GM23338 (cell line): Measurements from ENCODE around the gene PITHD1. TPM values are rescaled to one million over a fixed set of nuclear protein-coding genes. Genes with fewer than 3 reads are reported as not detected.

ENCODE experiments used
- ATAC-seq: fragments of 200-7000 bp; cut with Tn5 transposase; 3 replicates; pipeline ENCODE4 v1.9.1; 2020
- DNase-seq: peaks from one replicate; pipeline ENCODE4 v3.0.0-alpha.2; 2015; ENCODE audit warnings: low spot score
- H2AFZ ChIP-seq: fragments of 200-600 bp; sonication (generic); 2 replicates; pipeline ENCODE4 v1.8.0; 2016; ENCODE audit warnings: antibody characterized with exemption, mild to moderate bottlenecking, moderate library complexity
- H3F3A ChIP-seq: fragments of 200-600 bp; sonication (generic); replicated peaks from 2 replicates; pipeline ENCODE4 v1.8.0; 2017; ENCODE audit warnings: antibody characterized with exemption, mixed run types, low read depth
- H3K27ac ChIP-seq: fragments of 200-600 bp; sonication (generic); 2 replicates; pipeline ENCODE4 v1.6.1; 2016; ENCODE audit warnings: low read depth
- H3K27me3 ChIP-seq: fragments of 200-600 bp; sonication (generic); 2 replicates; pipeline ENCODE4 v1.8.0; 2016; ENCODE audit warnings: mild to moderate bottlenecking, mixed run types, moderate library complexity; ENCODE audit not compliant: insufficient read depth
- H3K36me3 ChIP-seq: fragments of 200-600 bp; sonication (generic); 2 replicates; pipeline ENCODE4 v1.8.0; 2016; ENCODE audit warnings: mild to moderate bottlenecking; ENCODE audit not compliant: insufficient read depth
- H3K4me1 ChIP-seq: fragments of 200-600 bp; sonication (generic); 2 replicates; pipeline ENCODE4 v1.8.0; 2016; ENCODE audit warnings: mild to moderate bottlenecking, moderate library complexity; ENCODE audit not compliant: insufficient read depth
- H3K4me2 ChIP-seq: fragments of 200-600 bp; sonication (generic); 2 replicates; pipeline ENCODE4 v1.7.1; 2017; ENCODE audit warnings: mixed run types
- H3K4me3 ChIP-seq: fragments of 200-600 bp; sonication (generic); 2 replicates; pipeline ENCODE4 v1.6.1; 2016; ENCODE audit warnings: mixed run types
- H3K79me2 ChIP-seq: fragments of 200-600 bp; sonication (generic); replicated peaks from 2 replicates; pipeline ENCODE4 v1.8.0; 2017; ENCODE audit warnings: mild to moderate bottlenecking; ENCODE audit not compliant: insufficient read depth
- H3K9me2 ChIP-seq: fragments of 200-600 bp; sonication (generic); 2 replicates; pipeline ENCODE4 v1.8.0; 2017; ENCODE audit not compliant: insufficient read depth
- H4K20me1 ChIP-seq: fragments of 200-600 bp; sonication (generic); replicated peaks from 2 replicates; pipeline ENCODE4 v1.8.0; 2017; ENCODE audit warnings: mild to moderate bottlenecking; ENCODE audit not compliant: insufficient read depth
- H3K27ac Mint-ChIP-seq: 2 replicates; pipeline ENCODE4 v1.8.0; 2020; ENCODE audit warnings: inconsistent platforms, mild to moderate bottlenecking, moderate library complexity, mixed read lengths
- H3K27me3 Mint-ChIP-seq: 3 replicates; pipeline ENCODE4 v1.8.0; 2022; ENCODE audit warnings: low read depth, mild to moderate bottlenecking, moderate library complexity, mixed read lengths, inconsistent platforms; ENCODE audit not compliant: insufficient read depth, poor library complexity
- H3K36me3 Mint-ChIP-seq: 3 replicates; pipeline ENCODE4 v1.8.0; 2021; ENCODE audit warnings: low read depth, mild to moderate bottlenecking, inconsistent platforms, moderate library complexity, mixed read lengths
- H3K4me1 Mint-ChIP-seq: 3 replicates; pipeline ENCODE4 v1.8.0; 2020; ENCODE audit warnings: mild to moderate bottlenecking, inconsistent platforms, mixed read lengths
- H3K4me3 Mint-ChIP-seq: 3 replicates; pipeline ENCODE4 v1.8.0; 2021; ENCODE audit warnings: moderate library complexity, mild to moderate bottlenecking, inconsistent platforms, mixed read lengths
- H3K9me3 Mint-ChIP-seq: 3 replicates; pipeline ENCODE4 v1.8.0; 2020; ENCODE audit warnings: moderate library complexity, mild to moderate bottlenecking, inconsistent platforms, mixed read lengths
- CREB1 ChIP-seq: fragments of 250-450 bp; sonication (Bioruptor Pico); IDR thresholded peaks from 2 replicates; pipeline ENCODE4 v1.5.0; 2020; ENCODE audit warnings: low read depth, mild to moderate bottlenecking, moderate library complexity
- EZH2 ChIP-seq: fragments of 200-600 bp; sonication (generic); IDR thresholded peaks from one replicate; pipeline ENCODE4 v1.8.0; 2017; ENCODE audit warnings: antibody characterized with exemption, mild to moderate bottlenecking, low read depth; ENCODE audit not compliant: unreplicated experiment
- EZH2phosphoT487 ChIP-seq: fragments of 200-600 bp; sonication (generic); IDR thresholded peaks from one replicate; pipeline ENCODE4 v1.8.1; 2018; ENCODE audit warnings: antibody characterized with exemption; ENCODE audit not compliant: unreplicated experiment
- JUNB ChIP-seq: IDR thresholded peaks from one replicate; pipeline ENCODE4 v1.6.1; 2016; ENCODE audit warnings: antibody characterized with exemption; ENCODE audit not compliant: unreplicated experiment
- NANOG ChIP-seq: IDR thresholded peaks from 2 replicates; pipeline ENCODE4 v1.6.1; 2016; ENCODE audit warnings: antibody characterized with exemption, borderline replicate concordance
- POLR2AphosphoS5 ChIP-seq: IDR thresholded peaks from 2 replicates; pipeline ENCODE4 v1.6.1; 2016; ENCODE audit warnings: antibody characterized with exemption, low read depth
- STAT1 ChIP-seq: IDR thresholded peaks from one replicate; pipeline ENCODE4 v1.6.1; 2016; ENCODE audit warnings: antibody characterized with exemption; ENCODE audit not compliant: unreplicated experiment
- ZNF114 ChIP-seq: fragments of 250-450 bp; sonication (Bioruptor Pico); IDR thresholded peaks from 2 replicates; pipeline ENCODE4 v1.5.0; 2020; ENCODE audit warnings: mild to moderate bottlenecking, moderate library complexity
- ZNF331 ChIP-seq: fragments of 250-450 bp; sonication (Bioruptor Pico); IDR thresholded peaks from 2 replicates; pipeline ENCODE4 v1.5.0; 2020; ENCODE audit warnings: low read depth, mild to moderate bottlenecking, moderate library complexity
- polyA plus RNA-seq: library from polyadenylated mRNA; unstranded; fragments of >200 nt; fragmentation: Nextera tagmentation; extraction: Ambion mirVana; gene quantifications from 2 replicates; pipeline ENCODE4 v1.2.1, GENCODE V29; 2016
- total RNA-seq: library from RNA; depleted of rRNA; stranded (reverse); fragments of >200 nt; shearing (Covaris generic); gene quantifications from 2 replicates; pipeline ENCODE4 v1.2.3, GENCODE V29; 2014
- TF ChIP-seq, protein P1 (sequence below): fragments of 250-450 bp; sonication (Bioruptor Pico); IDR thresholded peaks from 2 replicates; pipeline ENCODE4 v1.5.0; 2020; ENCODE audit warnings: mild to moderate bottlenecking, moderate library complexity
- TF ChIP-seq, protein P2 (sequence below), 2 experiments: fragments of 200-600 bp in 1 of 2; sonication (generic) in 1 of 2; conservative IDR thresholded peaks; 2 replicates each; pipeline versions ENCODE4 v1.5.1 to v1.6.1; 2016 to 2017; ENCODE audit warnings: antibody characterized with exemption in 2 of 2, low read depth in 2 of 2, mild to moderate bottlenecking in 2 of 2, moderate library complexity in 1 of 2
- TF ChIP-seq, protein P3 (sequence below): IDR thresholded peaks from 2 replicates; pipeline ENCODE4 v1.6.1; 2016; ENCODE audit warnings: antibody characterized with exemption
- TF ChIP-seq, protein P4 (sequence below): IDR thresholded peaks from one replicate; pipeline ENCODE4 v1.6.1; 2018; ENCODE audit warnings: antibody characterized with exemption; ENCODE audit not compliant: unreplicated experiment

The PITHD1 gene
- total and polyA plus RNA-seq, 2 experiments from 2014 or later = 52.9 to 99.0 TPM

DNA sequence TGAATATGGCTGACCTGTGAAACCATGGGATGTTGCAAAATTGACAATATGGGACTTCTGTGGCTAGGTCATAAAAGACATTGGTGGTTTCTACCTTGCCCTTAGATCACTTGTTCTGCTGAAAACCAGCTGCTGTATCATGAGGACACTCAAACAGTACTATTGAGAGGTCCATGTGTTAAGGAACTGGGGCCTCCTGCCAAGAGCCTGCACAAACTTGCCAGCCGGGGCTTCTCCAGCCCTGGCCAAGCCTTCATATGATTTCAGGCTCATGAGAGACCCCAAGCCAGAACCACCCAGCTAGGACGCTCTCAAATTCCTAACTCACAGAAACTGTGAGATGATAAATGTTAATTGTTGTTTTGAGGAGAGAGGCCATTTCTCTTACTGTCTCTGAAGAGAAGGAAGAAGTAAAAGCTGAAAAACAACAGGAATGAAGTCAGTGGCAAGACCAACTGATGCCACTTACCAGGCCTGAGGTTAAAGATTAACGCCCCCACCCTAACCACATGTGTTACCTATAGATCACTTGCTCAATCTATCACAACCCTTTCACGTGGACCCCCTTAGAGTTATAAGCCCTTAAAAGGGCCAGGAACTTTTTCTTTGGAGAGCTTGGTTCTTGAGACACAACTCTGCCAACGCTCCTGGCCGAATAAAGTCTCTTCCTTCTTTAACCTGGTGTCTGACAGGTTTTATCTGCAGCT, 3.9 kb upstream of the PITHD1 start:
- Mint-ChIP-seq H3K4me1 (peaks cover 6% of the 10 kb centered on the region), H3K27me3 (peaks cover 4% of the 10 kb centered on the region), H3K36me3 (peaks cover 3% of the 10 kb centered on the region; the same call in 2 of the 3 replicates), H3K27ac (no peak overlapping the region), H3K9me3 (no peaks in the 10 kb centered on the region), H3K4me3 (no peak overlapping the region)
- no peak for TF ChIP-seq ZNF331 (CRISPR knock-in tag)
- TF ChIP-seq, protein P1, sequence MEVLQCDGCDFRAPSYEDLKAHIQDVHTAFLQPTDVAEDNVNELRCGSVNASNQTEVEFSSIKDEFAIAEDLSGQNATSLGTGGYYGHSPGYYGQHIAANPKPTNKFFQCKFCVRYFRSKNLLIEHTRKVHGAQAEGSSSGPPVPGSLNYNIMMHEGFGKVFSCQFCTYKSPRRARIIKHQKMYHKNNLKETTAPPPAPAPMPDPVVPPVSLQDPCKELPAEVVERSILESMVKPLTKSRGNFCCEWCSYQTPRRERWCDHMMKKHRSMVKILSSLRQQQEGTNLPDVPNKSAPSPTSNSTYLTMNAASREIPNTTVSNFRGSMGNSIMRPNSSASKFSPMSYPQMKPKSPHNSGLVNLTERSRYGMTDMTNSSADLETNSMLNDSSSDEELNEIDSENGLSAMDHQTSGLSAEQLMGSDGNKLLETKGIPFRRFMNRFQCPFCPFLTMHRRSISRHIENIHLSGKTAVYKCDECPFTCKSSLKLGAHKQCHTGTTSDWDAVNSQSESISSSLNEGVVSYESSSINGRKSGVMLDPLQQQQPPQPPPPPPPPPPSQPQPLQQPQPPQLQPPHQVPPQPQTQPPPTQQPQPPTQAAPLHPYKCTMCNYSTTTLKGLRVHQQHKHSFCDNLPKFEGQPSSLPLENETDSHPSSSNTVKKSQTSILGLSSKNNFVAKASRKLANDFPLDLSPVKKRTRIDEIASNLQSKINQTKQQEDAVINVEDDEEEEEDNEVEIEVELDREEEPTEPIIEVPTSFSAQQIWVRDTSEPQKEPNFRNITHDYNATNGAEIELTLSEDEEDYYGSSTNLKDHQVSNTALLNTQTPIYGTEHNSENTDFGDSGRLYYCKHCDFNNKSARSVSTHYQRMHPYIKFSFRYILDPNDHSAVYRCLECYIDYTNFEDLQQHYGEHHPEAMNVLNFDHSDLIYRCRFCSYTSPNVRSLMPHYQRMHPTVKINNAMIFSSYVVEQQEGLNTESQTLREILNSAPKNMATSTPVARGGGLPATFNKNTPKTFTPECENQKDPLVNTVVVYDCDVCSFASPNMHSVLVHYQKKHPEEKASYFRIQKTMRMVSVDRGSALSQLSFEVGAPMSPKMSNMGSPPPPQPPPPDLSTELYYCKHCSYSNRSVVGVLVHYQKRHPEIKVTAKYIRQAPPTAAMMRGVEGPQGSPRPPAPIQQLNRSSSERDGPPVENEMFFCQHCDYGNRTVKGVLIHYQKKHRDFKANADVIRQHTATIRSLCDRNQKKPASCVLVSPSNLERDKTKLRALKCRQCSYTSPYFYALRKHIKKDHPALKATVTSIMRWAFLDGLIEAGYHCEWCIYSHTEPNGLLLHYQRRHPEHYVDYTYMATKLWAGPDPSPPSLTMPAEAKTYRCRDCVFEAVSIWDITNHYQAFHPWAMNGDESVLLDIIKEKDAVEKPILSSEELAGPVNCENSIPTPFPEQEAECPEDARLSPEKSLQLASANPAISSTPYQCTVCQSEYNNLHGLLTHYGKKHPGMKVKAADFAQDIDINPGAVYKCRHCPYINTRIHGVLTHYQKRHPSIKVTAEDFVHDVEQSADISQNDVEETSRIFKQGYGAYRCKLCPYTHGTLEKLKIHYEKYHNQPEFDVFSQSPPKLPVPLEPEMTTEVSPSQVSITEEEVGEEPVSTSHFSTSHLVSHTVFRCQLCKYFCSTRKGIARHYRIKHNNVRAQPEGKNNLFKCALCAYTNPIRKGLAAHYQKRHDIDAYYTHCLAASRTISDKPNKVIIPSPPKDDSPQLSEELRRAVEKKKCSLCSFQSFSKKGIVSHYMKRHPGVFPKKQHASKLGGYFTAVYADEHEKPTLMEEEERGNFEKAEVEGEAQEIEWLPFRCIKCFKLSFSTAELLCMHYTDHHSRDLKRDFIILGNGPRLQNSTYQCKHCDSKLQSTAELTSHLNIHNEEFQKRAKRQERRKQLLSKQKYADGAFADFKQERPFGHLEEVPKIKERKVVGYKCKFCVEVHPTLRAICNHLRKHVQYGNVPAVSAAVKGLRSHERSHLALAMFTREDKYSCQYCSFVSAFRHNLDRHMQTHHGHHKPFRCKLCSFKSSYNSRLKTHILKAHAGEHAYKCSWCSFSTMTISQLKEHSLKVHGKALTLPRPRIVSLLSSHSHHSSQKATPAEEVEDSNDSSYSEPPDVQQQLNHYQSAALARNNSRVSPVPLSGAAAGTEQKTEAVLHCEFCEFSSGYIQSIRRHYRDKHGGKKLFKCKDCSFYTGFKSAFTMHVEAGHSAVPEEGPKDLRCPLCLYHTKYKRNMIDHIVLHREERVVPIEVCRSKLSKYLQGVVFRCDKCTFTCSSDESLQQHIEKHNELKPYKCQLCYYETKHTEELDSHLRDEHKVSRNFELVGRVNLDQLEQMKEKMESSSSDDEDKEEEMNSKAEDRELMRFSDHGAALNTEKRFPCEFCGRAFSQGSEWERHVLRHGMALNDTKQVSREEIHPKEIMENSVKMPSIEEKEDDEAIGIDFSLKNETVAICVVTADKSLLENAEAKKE (CRISPR knock-in tag) = no peak
- TF ChIP-seq, protein P2, sequence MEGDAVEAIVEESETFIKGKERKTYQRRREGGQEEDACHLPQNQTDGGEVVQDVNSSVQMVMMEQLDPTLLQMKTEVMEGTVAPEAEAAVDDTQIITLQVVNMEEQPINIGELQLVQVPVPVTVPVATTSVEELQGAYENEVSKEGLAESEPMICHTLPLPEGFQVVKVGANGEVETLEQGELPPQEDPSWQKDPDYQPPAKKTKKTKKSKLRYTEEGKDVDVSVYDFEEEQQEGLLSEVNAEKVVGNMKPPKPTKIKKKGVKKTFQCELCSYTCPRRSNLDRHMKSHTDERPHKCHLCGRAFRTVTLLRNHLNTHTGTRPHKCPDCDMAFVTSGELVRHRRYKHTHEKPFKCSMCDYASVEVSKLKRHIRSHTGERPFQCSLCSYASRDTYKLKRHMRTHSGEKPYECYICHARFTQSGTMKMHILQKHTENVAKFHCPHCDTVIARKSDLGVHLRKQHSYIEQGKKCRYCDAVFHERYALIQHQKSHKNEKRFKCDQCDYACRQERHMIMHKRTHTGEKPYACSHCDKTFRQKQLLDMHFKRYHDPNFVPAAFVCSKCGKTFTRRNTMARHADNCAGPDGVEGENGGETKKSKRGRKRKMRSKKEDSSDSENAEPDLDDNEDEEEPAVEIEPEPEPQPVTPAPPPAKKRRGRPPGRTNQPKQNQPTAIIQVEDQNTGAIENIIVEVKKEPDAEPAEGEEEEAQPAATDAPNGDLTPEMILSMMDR (conservative IDR thresholded peaks at IDR 0.05; ENCODE audit: low read depth in 2 of 2) = no peak
- TF ChIP-seq EZH2 = no peak
- TF ChIP-seq JUNB = no peak
- TF ChIP-seq CREB1 = no peak
- no peak for TF ChIP-seq NANOG
- TF ChIP-seq, protein P3, sequence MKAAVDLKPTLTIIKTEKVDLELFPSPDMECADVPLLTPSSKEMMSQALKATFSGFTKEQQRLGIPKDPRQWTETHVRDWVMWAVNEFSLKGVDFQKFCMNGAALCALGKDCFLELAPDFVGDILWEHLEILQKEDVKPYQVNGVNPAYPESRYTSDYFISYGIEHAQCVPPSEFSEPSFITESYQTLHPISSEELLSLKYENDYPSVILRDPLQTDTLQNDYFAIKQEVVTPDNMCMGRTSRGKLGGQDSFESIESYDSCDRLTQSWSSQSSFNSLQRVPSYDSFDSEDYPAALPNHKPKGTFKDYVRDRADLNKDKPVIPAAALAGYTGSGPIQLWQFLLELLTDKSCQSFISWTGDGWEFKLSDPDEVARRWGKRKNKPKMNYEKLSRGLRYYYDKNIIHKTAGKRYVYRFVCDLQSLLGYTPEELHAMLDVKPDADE = no peak
- TF ChIP-seq ZNF114 (CRISPR knock-in tag) = no peak
- no peak for TF ChIP-seq POLR2AphosphoS5
- no peak for TF ChIP-seq STAT1
- TF ChIP-seq EZH2phosphoT487 = no peak
- TF ChIP-seq, protein P4, sequence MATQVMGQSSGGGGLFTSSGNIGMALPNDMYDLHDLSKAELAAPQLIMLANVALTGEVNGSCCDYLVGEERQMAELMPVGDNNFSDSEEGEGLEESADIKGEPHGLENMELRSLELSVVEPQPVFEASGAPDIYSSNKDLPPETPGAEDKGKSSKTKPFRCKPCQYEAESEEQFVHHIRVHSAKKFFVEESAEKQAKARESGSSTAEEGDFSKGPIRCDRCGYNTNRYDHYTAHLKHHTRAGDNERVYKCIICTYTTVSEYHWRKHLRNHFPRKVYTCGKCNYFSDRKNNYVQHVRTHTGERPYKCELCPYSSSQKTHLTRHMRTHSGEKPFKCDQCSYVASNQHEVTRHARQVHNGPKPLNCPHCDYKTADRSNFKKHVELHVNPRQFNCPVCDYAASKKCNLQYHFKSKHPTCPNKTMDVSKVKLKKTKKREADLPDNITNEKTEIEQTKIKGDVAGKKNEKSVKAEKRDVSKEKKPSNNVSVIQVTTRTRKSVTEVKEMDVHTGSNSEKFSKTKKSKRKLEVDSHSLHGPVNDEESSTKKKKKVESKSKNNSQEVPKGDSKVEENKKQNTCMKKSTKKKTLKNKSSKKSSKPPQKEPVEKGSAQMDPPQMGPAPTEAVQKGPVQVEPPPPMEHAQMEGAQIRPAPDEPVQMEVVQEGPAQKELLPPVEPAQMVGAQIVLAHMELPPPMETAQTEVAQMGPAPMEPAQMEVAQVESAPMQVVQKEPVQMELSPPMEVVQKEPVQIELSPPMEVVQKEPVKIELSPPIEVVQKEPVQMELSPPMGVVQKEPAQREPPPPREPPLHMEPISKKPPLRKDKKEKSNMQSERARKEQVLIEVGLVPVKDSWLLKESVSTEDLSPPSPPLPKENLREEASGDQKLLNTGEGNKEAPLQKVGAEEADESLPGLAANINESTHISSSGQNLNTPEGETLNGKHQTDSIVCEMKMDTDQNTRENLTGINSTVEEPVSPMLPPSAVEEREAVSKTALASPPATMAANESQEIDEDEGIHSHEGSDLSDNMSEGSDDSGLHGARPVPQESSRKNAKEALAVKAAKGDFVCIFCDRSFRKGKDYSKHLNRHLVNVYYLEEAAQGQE = no peak
- Histone ChIP-seq H3K79me2 (peaks cover 30% of the 10 kb centered on the region), H3K36me3 (peaks cover under 1% of the 10 kb centered on the region; the same call in 1 of the 2 replicates), H3K27me3 (no peaks in the 10 kb centered on the region), H3K4me2 (no peak overlapping the region), H2AFZ (no peak overlapping the region), H4K20me1 (peaks cover 7% of the 10 kb centered on the region), H3K4me1 (peaks cover 14% of the 10 kb centered on the region; the same call in 1 of the 2 replicates), H3K9me2 (no peaks in the 10 kb centered on the region), H3K27ac (no peak overlapping the region), H3K4me3 (no peak overlapping the region), H3F3A (0 out of 2 replicates have a peak, but pooled peaks cover 4% of the 10 kb centered on the region)
- DNase-seq = no peak
- no peak for ATAC-seq
